Uterus (tissue), 4 donors: ENCODE data around the gene PPFIBP2. TPM values are rescaled to one million over a fixed set of nuclear protein-coding genes. Genes with fewer than 3 reads are reported as not detected.

Experiments
- DNase-seq, 2 donors: peaks; one replicate each; pipeline ENCODE4 v3.0.0-alpha.2; 2019 to 2020
- H3K27ac ChIP-seq, 2 donors: fragments of 200-600 bp; sonication (generic); 1 replicate in 1 of 2; 2 replicates in 1 of 2; pipeline ENCODE4 v1.5.1; 2016 to 2018
- H3K27me3 ChIP-seq, 2 donors: fragments of 200-600 bp; sonication (generic); one replicate each; pipeline ENCODE4 v1.5.1; 2018 to 2019; ENCODE audit warnings: control low read depth in 1 of 2
- H3K36me3 ChIP-seq, 2 donors: fragments of 200-600 bp; sonication (generic); one replicate each; pipeline ENCODE4 v1.5.1; 2019; ENCODE audit warnings: control low read depth in 1 of 2
- H3K4me1 ChIP-seq, 2 donors: fragments of 200-600 bp; sonication (generic); one replicate each; pipeline ENCODE4 v1.5.1; 2018 to 2019; ENCODE audit warnings: control low read depth in 1 of 2
- H3K4me3 ChIP-seq, 2 donors: fragments of 200-600 bp; sonication (generic); 1 replicate in 1 of 2; 2 replicates in 1 of 2; pipeline ENCODE4 v1.5.1; 2018 to 2019; ENCODE audit warnings: mild to moderate bottlenecking in 1 of 2
- H3K9me3 ChIP-seq, 2 donors: fragments of 200-600 bp; sonication (generic); one replicate each; pipeline ENCODE4 v1.5.1; 2019; ENCODE audit warnings: control low read depth in 1 of 2
- POLR2A ChIP-seq, 2 donors: fragments of 450-650 bp; IDR thresholded peaks; one replicate each; pipeline ENCODE4 v1.6.1; 2016; ENCODE audit warnings: antibody characterized with exemption in 2 of 2, mild to moderate bottlenecking in 1 of 2, moderate library complexity in 1 of 2
- intact Hi-C: fragments of 100-400 bp; cut with DNase I; formaldehyde crosslinking; loops from one replicate; pipeline ENCODE4 v1.15.1; 2023; ENCODE audit warnings: low total_unique reads
- total RNA-seq, 4 donors: library from RNA; depleted of rRNA in 3 of 4; stranded (reverse); fragments of >200 nt in 3 of 4; gene quantifications; one replicate each; pipeline versions ENCODE4 v1.1.0 to v1.2.4, GENCODE V29; 2014 to 2023
- TF ChIP-seq, protein P1 (sequence below), 4 experiments: fragments of 200-600 bp in 2 of 4; fragments of 450-650 bp in 2 of 4; sonication (generic) in 2 of 4; IDR thresholded peaks; one replicate each; pipeline ENCODE4 v1.5.1; 2016 to 2019; ENCODE audit warnings: antibody characterized with exemption in 4 of 4, mild to moderate bottlenecking in 2 of 4, moderate library complexity in 1 of 4
- donor health status: DM: yes; HTN: yes; CAD: no.

Gene PPFIBP2
- total RNA-seq, 4 donors from 2014 or later: 2.1 to 36.2 (median 15.2) TPM

DNA sequence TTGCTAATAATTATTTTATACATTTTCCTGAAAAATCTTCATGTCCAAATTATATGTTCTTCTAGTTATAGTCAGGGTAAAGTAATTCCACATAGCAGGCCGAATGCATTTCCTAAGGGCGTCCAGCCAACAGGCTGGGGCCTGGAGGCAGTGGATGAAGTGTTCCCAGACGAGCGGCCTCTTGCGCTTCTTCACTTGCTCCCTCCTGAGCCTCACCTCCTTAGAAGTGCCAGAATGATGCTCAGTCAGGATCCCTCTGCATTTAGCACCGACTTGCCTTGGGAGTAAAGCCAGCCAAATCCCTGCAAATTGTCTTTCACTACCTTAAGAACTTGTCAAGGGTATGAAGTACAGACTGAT is 27.0 kb upstream of the PPFIBP2 start:
- no peak for TF ChIP-seq POLR2A (IDR thresholded peaks at IDR 0.05)
- TF ChIP-seq, protein P1, sequence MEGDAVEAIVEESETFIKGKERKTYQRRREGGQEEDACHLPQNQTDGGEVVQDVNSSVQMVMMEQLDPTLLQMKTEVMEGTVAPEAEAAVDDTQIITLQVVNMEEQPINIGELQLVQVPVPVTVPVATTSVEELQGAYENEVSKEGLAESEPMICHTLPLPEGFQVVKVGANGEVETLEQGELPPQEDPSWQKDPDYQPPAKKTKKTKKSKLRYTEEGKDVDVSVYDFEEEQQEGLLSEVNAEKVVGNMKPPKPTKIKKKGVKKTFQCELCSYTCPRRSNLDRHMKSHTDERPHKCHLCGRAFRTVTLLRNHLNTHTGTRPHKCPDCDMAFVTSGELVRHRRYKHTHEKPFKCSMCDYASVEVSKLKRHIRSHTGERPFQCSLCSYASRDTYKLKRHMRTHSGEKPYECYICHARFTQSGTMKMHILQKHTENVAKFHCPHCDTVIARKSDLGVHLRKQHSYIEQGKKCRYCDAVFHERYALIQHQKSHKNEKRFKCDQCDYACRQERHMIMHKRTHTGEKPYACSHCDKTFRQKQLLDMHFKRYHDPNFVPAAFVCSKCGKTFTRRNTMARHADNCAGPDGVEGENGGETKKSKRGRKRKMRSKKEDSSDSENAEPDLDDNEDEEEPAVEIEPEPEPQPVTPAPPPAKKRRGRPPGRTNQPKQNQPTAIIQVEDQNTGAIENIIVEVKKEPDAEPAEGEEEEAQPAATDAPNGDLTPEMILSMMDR (IDR thresholded peaks at IDR 0.05): no peak
- H3K4me1 ChIP-seq: peaks cover 0 to 6% of the 10 kb centered on the region in 2 donors
- no peaks in the 10 kb centered on the region for H3K9me3 ChIP-seq
- H3K27ac ChIP-seq: peak overlapping the region; percentile 53 to 68
- intact Hi-C loops: no loop called here
- peak overlapping the region; percentile 4 to 32 for H3K4me3 ChIP-seq
- no peaks in the 10 kb centered on the region for H3K36me3 ChIP-seq
- no peaks in the 10 kb centered on the region for H3K27me3 ChIP-seq
- DNase-seq: peak; percentile 37 to 46

DNA sequence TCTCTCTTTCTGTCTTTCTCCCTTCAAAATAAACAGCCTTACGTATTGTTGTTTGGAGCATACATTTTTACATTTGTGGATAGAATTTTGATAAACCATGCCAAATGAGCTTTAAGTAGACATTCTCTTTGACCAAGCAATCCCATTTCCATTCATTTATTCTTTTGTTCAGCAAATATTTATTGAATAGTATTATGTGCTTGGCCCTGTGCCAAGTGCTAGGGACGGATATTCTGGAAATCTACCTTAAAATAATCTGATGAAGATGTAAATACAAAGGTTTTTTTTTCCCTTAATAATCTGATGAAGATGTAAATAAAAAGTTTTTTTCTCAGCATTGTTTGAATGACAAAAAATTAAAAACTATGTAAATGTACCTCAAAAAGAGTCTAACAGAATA is 26.4 kb upstream of the PPFIBP2 start:
- no peak overlapping the region for H3K27ac ChIP-seq
- intact Hi-C loops: no loop called here
- no peaks in the 10 kb centered on the region for H3K9me3 ChIP-seq
- TF ChIP-seq, protein P1 (IDR thresholded peaks at IDR 0.05): no peak
- no peak for TF ChIP-seq POLR2A (IDR thresholded peaks at IDR 0.05)
- H3K27me3 ChIP-seq: no peaks in the 10 kb centered on the region
- no peak for DNase-seq
- peaks cover 0 to 6% of the 10 kb centered on the region in 2 donors for H3K4me1 ChIP-seq
- peak overlapping the region; percentile 4 to 32 for H3K4me3 ChIP-seq
- H3K36me3 ChIP-seq: no peaks in the 10 kb centered on the region

DNA sequence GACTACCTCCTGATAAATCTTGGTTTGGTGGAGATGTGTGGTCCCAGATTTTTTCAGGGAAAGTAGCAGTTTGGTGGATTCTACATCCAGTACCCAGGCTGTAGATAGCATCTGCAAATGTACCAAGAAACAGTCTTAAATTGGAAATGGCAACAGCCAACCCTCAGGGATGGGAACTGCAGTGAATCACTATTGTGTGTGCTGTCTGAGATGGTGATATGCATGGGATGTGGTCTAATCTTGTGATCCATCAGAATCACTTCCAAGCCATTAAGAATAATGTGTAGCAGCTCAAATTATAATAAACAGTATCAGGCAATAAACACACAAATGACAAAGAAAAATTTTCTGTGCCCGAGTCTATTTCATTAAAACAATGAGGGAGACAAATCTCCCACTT is 25.1 kb upstream of the PPFIBP2 start:
- Histone ChIP-seq H3K27ac (no peak overlapping the region), H3K4me3 (no peak overlapping the region), H3K27me3 (no peaks in the 10 kb centered on the region), H3K4me1 (peaks cover 0 to 6% of the 10 kb centered on the region in 2 donors), H3K36me3 (no peaks in the 10 kb centered on the region), H3K9me3 (no peaks in the 10 kb centered on the region)
- no peak for DNase-seq
- TF ChIP-seq, protein P1 (IDR thresholded peaks at IDR 0.05): no peak
- TF ChIP-seq POLR2A (IDR thresholded peaks at IDR 0.05): no peak
- intact Hi-C loops: no loop called here

DNA sequence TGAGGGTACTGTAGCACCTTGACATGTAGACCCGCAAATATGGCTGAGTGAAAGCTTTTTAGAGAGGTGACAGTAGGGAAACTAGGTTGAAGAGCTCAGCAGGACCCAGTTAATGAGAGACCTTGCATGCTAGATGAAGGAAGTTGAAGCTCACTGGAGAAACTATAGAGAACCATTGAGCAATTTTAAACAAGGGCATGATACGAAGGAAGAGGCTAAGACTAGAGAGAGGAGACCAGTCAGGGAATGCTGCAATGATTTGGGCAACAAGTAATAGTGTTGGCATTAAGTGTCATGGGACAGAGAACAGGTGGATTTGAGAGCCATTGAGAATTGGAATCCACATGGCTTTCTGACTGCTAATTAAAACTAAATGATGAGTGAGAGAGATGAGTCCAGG is 24.4 kb upstream of the PPFIBP2 start:
- Histone ChIP-seq H3K36me3 (no peaks in the 10 kb centered on the region), H3K9me3 (no peaks in the 10 kb centered on the region), H3K4me3 (no peak overlapping the region), H3K27me3 (no peaks in the 10 kb centered on the region), H3K4me1 (peaks cover 0 to 6% of the 10 kb centered on the region in 2 donors), H3K27ac (peak overlapping the region in 1 of 2 donors; percentile 43)
- intact Hi-C loops: no loop called here
- no peak for TF ChIP-seq POLR2A (IDR thresholded peaks at IDR 0.05)
- DNase-seq: no peak

DNA sequence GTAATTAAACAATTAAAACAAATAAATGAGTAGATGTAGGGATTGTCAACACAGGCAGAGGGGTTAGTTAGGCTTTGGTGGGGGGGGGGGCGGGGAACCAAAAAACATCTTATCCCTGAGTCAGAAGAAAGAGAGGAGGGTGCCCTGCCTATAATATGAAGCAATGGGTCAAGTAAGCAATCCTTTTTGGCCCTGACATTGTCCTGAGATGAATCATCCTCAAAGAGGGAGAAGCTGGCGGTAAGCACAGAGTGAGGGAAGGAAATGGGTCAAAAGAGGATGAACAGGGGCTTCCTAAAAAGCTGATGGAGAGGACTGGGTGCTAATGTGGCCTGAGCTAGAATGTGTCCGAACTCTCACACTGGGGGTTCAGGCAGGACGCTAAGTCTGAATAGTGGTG is 23.7 kb upstream of the PPFIBP2 start:
- no peaks in the 10 kb centered on the region for H3K27me3 ChIP-seq
- H3K9me3 ChIP-seq: no peaks in the 10 kb centered on the region
- intact Hi-C loops: no loop called here
- peak overlapping the region in 1 of 2 donors; percentile 71 for H3K27ac ChIP-seq
- DNase-seq: peak in 1 of 2 donors; percentile 51
- no peak for TF ChIP-seq POLR2A (IDR thresholded peaks at IDR 0.05)
- TF ChIP-seq, protein P1 (IDR thresholded peaks at IDR 0.05): no peak
- H3K36me3 ChIP-seq: no peaks in the 10 kb centered on the region
- peaks cover 0 to 6% of the 10 kb centered on the region in 2 donors for H3K4me1 ChIP-seq
- no peak overlapping the region for H3K4me3 ChIP-seq

DNA sequence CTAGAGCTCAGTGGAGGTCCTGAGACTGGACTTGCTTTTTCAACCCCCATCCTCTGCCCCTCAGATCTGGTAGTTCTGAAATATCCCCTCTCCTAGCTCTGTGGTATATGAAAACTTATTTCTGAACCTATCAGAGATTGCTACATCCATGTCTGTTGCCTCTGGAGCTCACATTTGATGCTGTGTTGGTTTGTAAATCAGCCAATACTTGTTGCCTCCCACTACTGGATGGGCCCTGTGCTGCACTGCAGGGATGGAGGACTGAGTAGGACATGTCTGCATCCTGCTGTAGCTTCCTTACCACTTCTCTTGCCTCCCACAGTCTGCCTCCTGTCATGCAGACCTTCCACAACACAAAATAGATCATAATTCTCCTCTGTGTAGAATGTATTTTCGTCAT is 23.3 kb upstream of the PPFIBP2 start:
- no peak for DNase-seq
- Histone ChIP-seq H3K9me3 (no peaks in the 10 kb centered on the region), H3K36me3 (no peaks in the 10 kb centered on the region), H3K27me3 (no peaks in the 10 kb centered on the region), H3K4me1 (peaks cover 0 to 6% of the 10 kb centered on the region in 2 donors), H3K27ac (peak overlapping the region in 1 of 2 donors; percentile 71), H3K4me3 (no peak overlapping the region)
- TF ChIP-seq POLR2A (IDR thresholded peaks at IDR 0.05): no peak
- intact Hi-C loops: no loop called here
